ENCODE data around the gene RNF223.

Gene RNF223

DNA sequence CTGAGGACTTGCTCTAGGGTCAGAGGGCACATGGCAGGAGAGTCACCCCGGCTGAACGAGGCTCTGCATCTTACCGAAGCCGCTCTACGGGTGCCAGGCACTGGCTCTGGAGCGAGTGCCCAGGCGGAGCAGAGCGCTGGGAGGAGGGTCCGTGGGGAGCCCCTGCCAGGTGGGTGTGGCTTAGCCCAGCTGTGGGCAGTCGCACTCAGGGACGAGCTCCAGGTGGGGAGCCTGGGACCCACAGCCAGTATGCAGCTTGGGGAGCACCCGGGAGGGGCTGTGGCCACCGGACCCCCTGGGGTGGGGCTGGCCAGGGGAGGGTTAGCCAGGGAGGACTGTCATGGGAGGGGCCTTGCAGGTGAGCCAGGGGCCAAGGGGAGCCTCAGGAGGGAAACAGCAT is 50.4 kb downstream of the RNF223 start:
- no peak for DNase-seq

DNA sequence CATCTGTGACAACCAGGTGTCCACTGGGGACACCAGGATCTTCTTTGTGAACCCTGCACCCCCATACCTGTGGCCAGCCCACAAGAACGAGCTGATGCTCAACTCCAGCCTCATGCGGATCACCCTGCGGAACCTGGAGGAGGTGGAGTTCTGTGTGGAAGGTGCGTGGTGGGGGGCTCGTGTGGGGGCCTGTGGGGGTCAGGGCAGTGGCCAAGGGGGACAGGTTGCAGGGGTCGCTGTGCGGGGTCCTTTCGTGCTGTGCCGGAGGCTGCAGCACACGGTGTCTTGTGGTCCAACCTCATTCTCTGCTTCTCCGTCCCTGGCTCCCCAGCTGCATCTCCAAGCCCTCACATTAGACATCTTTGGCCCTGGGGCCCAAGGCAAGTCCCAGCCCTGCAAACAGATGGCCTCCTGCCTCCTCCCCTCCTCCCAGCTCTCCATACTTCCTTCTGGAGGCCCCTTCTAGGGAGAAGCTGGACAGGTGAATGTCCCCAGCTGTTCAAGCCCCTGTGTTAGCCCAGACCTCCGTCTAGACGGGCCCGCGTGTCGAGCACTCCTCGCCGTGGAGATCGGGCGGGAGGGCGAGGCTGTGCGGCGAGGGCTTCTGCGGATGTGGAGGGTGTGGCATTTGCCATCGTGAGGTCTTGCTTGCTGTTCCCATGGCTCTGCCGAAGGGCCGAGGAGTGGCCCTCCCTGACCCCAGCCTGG is 51.6 kb downstream of the RNF223 start:
- DNase-seq: no peak

DNA sequence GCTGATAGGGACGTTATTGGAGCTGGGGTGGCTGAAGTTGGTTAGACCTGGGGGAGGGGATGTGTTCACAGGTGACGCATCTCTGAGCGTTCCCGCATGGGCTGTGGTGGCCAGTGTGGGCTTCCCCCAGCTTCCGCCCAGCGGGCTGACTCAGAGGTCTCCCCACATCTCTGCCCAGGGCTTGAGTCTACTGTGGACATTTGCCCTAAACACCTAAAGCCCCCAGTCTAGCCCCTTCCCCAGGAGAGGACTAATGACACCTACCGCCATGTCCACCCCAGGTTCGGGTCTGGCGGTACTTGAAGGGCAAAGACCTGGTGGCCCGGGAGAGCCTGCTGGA is 52.2 kb downstream of the RNF223 start:
- DNase-seq: no peak

DNA sequence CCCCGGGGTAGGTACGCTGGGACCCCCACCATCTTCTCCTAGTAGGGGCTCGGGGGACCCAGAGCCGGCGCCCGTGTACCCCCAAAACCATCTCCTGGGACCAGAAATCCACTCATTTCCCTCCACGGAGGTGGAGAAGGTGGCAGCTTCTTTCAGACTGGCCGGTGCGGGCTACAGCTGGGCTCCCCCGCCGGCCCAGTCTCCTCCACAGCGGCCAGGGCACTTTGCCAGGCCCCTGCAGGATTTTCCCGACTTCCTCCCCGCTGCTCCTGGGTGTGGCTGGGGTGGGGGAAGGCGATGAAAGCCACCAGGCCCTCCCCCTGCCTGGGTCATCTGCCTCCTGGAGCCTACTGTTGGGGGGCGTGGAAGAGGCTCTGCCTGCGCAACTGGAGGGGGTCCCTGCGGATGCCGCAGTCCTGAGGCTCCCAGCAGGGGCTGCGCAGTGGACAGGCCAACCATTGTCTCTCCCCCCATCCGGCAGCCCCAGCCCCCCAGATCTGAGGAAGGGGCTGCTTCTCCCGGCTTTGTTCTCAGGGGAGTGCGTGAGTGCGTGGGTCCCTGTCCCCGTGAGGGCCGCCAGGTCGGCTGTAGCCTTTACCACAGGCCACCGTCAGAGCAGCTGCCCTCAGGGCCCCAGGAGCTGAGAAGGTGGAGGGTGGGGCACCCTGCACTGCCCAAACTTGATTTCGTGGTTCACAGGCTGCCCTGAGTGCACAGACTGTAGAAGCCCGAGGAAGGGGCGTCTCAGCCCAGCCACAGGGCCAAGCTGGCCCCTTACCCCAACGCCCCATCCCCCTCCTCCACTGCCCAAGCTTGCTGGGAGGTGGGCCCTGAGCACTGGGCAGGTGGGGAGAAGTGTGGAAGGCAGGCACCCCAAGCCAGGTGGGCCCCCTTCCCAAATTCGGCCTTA is 52.8 kb downstream of the RNF223 start:
- peak; percentile 80 for DNase-seq
